Activated CD8-positive, alpha-beta memory T cell treated with anti-CD3 and anti-CD28 coated beads for 4 hours (primary cell): Measurements from ENCODE around the gene BRSK1.

Experiments
- DNase-seq, 2 donors: peaks; one replicate each; pipeline ENCODE4 v3.0.0-alpha.2; 2020; ENCODE audit warnings: low read depth in 2 of 2

Gene BRSK1

DNA sequence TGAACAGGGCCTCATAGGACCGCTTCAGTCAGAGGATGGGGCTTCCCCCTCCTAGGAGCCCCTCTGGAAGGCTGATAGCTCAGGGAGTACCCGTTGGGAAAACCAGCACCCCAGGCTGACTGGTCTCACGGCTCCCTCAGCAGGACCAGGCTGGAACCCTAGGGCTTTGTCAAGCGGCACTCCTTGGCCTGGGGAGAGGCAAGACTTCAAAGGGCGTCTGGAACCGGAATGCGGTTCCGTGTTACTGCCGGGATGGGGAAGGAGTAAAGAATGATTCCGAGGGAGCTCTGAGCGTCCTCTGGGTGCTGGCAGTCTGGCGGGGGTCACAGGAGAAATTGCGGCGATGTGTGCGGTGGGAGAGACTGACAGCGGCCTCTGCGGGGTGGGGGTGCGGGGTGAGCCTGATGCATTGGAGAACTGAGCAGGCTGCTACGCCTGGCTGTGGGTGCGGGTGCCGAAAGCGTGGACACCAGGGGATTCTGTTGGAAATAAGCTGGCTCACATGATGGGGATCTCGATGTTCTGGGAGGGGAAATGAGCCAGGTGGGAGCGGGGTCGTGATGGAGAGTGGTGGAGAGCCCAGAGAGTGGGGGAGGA lies 68.8 kb downstream of the BRSK1 start:
- DNase-seq: no peak

DNA sequence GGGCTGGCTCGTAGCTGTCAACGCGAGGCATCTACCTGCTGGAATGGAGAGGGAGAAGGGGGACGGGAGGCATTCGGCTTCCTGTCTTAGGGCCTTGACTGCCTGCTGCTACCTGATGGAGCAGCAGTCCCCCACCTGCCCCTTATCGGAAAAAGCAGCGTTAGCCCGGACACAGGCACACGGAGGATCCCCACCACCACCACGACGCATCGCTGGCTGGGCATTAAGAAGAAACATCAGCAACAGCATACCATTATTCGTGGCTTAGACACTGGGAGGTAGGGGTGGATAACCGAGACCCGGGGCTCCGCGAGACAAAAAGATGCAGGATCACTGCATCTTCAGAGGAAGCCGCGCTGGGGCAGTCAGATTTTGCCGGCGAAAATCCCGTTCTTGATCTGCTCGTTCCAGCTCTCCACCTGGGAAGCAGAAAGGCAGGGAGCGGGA lies 69.6 kb downstream of the BRSK1 start:
- no peak for DNase-seq

DNA sequence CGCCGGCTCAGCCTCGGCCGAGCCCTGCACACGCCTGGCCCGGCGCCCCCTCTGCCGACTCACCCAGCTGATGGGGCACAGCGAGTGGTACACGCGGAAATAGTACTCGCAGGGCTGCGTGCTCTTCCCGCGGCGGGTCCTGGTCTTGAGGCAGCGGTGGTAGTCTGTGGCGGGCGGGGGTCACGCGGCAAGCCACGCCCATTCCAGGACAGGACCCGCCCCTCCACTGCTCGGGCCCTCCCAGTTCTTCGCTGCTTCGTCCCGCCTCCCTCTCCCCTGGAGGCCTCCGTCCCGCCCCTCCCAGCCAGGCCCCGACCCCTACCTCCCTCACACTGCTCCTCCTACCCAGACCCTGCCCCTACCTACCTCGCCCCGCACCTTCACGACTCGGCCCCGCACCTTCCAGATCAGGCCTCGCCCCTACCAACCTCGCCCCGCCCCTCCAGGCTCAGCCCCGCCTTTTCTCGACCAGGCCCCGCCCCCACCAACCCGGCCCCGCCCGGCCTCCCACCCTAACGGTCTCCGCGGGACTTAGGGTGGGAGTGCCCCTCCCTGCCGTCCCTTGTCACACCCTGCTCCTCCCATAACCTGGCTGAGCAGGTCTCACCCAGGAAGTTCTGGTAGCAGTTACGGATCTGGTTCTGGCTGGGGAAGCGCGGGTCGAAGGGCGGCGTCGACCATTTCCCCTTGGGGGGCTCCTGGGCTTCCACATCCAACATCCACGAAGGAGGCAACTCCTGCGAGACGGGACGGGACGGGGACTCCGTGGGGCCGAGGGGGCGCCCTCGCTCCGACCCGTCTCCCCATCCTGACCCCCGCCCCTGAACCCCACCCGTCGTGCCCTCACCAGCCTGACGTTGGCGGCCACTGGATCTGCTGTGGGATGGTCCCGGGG lies 70.3 kb downstream of the BRSK1 start:
- no peak for DNase-seq

GRCh38 chr19:55354698-55355212 lies 71.0 kb downstream of the BRSK1 start, which contains the start of gene COX6B2:
Gene COX6B2 (minus strand): TSS chr19:55354719. CDS start chr19:55354521, 198 bp downstream.
- no peak for DNase-seq

DNA sequence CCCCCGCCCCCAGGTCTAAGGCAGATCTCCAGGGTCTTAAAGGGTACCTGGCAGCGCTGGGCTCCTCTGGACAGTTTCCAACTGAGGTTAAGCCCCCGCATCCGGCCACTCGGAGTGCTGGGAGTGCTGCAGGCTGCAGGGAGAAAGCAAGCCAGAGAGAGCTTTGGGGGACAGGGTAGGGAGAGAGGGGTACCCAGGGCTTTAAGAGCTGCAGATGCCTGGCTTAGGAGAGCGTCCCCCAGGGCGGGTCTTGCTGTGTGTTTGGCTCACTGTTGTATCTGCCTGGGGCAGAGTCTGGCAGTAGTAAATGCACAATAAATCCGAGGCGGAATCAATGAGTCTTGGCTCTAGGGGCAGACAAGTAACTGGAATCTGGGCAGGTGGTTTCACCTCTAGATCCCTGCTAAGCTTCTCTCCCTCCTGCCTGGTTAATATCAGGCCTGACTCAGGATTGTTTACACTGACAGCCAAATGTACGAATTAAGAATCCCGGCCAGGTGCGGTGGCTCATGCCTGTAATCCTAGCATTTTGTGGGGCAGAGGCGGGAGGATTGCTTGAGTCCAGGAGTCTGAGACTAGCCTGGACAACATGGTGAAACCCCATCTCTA lies 71.5 kb downstream of the BRSK1 start:
- no peak for DNase-seq

- no peak for DNase-seq
Measured at GRCh38 chr19:55358493-55358892, 74.7 kb downstream of the BRSK1 start.

GRCh38 chr19:55358943-55359908 lies 75.4 kb downstream of the BRSK1 start:
- no peak for DNase-seq

DNA sequence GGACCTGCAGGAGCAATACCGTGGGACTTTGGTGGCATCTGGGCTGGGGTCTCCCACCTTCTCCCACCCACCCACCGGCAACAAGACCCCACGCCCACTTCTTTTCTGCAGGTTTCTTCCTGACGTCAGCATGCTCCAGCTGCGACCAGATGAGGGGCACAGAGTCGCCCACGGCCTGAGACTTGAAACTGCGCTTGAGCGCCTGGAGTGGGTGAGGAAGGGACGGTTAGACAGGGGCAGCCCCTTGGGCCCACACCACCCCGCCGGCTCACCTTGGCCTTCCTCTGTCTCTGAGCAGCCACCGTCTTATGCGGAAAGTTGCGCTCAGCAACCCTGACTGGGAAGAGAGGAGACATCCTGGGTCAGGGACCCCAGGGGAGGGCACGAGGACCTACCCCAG lies 77.1 kb downstream of the BRSK1 start:
- no peak for DNase-seq
